TTC549 (cell line): Measurements from ENCODE around the gene PEX7.
"Not testable (repeated sequence)": the region's sequence is repeated elsewhere in the genome, so short reads cannot be mapped to it uniquely, and the experiment has no call there.

Source experiments
- FAIRE-seq: peaks from 2 replicates; lab custom pipeline; 2012; peaks lifted over from hg19 to GRCh38; lab: Jason Lieb, UNC

Gene PEX7

GRCh38 chr6:136904477-136904876 lies 82.1 kb downstream of the PEX7 start:
- FAIRE-seq, result not testable (repeated sequence)

GRCh38 chr6:136914947-136915346 lies 92.6 kb downstream of the PEX7 start:
- FAIRE-seq, result no peak

GRCh38 chr6:136918706-136919105 lies 96.3 kb downstream of the PEX7 start:
- no peak for FAIRE-seq

- FAIRE-seq, result no peak
Observed at GRCh38 chr6:136920216-136920615, 97.8 kb downstream of the PEX7 start.

- FAIRE-seq, result no peak
Observed at GRCh38 chr6:136920671-136921380, 98.4 kb downstream of the PEX7 start.

- FAIRE-seq, result no peak
Observed at GRCh38 chr6:136921381-136921935, 99.1 kb downstream of the PEX7 start.

GRCh38 chr6:136921936-136922684 lies 99.7 kb downstream of the PEX7 start, which contains the start of gene SLC35D3:
Gene SLC35D3 (plus strand): TSS chr6:136922301. CDS start chr6:136922429, 128 bp downstream.
- no peak for FAIRE-seq

GRCh38 chr6:136922685-136923006 lies 100.3 kb downstream of the PEX7 start:
- FAIRE-seq, result no peak

- FAIRE-seq, result no peak
Observed at GRCh38 chr6:136923116-136923953, 100.9 kb downstream of the PEX7 start.

GRCh38 chr6:136923954-136924673 lies 101.7 kb downstream of the PEX7 start:
- FAIRE-seq, result no peak

GRCh38 chr6:136926383-136926782 lies 104.0 kb downstream of the PEX7 start:
- FAIRE-seq, result no peak

GRCh38 chr6:136927292-136927691 lies 104.9 kb downstream of the PEX7 start:
- no peak for FAIRE-seq

GRCh38 chr6:136930528-136930927 lies 108.1 kb downstream of the PEX7 start:
- no peak for FAIRE-seq

GRCh38 chr6:136932599-136932998 lies 110.2 kb downstream of the PEX7 start:
- no peak for FAIRE-seq

- no peak for FAIRE-seq
Observed at GRCh38 chr6:136945072-136945471, 122.7 kb downstream of the PEX7 start.

GRCh38 chr6:136945711-136946121 lies 123.3 kb downstream of the PEX7 start:
- FAIRE-seq, result no peak

- no peak for FAIRE-seq
Observed at GRCh38 chr6:136947037-136947436, 124.6 kb downstream of the PEX7 start.

- not testable (repeated sequence) for FAIRE-seq
Observed at GRCh38 chr6:136949957-136950356, 127.6 kb downstream of the PEX7 start.

- FAIRE-seq, result no peak
Observed at GRCh38 chr6:136950436-136951126, 128.2 kb downstream of the PEX7 start.

- FAIRE-seq, result no peak
Observed at GRCh38 chr6:136952714-136953260, 130.4 kb downstream of the PEX7 start.

- no peak for FAIRE-seq
Observed at GRCh38 chr6:136955123-136955522, 132.7 kb downstream of the PEX7 start.
